Measurements from ENCODE around the gene DCST2. TPM values are rescaled to one million over a fixed set of nuclear protein-coding genes. Genes with fewer than 3 reads are reported as not detected.

DCST2 gene
- total RNA-seq: 0.46 TPM

DNA sequence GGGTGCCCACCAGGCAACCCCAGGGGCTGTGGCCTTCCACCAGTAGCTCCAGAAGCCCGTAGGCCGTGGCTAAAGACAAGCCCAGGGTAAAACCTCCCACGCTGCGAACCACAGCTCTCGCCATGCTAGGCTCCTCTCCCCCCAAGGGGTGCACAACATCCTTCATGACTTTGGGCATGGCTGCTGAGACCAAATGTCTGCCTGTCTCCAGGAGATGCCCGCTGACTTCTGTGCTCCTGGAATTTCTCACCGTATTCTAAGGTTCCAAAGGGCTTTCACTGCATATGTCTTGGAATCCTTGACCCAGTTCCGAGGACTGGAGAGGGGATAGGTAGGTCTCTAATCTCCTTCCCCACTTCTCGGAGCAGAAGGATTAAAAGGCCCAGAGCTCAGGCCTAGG, at the start of gene DCST2, which contains the start of gene DCST1:
TSS of gene DCST2 (minus strand) at position 258 of the 400 bp plus-strand sequence. CDS start at position 178, 80 bp downstream.
TSS of gene DCST1 (plus strand) at position 301 of the 400 bp plus-strand sequence. CDS start 213 bp downstream, outside the sequence.

DNA sequence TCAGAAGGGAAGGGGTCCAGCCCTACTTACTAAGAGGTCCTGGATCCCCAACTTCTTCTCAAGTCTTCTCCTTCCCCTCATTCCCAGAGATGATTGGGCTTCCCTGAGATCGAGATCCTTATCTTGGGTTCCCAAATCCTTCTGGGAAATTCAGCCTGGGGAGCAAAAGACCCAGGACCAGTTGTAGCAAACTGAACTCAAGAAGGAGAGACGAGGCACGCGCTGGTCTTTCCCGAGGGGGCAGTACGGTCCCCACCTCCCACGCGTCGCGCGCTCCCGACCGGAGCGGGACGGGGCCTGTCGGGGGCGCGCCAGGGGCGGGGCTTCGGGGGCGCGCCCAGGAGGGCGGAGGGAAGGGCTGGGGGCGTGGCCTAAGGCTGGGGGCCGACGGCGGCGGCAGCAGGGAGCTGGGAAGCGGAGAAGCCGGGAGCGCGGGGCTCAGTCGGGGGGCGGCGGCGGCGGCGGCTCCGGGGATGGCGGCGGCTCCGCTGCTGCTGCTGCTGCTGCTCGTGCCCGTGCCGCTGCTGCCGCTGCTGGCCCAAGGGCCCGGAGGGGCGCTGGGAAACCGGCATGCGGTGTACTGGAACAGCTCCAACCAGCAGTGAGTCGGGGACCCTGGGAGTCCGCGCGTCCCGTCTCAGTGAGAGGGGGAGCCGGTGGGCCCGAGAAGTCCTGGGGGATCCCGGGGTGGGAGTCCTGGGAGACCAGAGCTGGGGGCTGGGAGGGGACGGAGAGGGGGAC, 45.1 kb upstream of the DCST2 start, which contains the start of gene EFNA3:
TSS of gene EFNA3 (plus strand) at position 369 of the 741 bp plus-strand sequence. CDS start at position 474, 105 bp downstream.

DNA sequence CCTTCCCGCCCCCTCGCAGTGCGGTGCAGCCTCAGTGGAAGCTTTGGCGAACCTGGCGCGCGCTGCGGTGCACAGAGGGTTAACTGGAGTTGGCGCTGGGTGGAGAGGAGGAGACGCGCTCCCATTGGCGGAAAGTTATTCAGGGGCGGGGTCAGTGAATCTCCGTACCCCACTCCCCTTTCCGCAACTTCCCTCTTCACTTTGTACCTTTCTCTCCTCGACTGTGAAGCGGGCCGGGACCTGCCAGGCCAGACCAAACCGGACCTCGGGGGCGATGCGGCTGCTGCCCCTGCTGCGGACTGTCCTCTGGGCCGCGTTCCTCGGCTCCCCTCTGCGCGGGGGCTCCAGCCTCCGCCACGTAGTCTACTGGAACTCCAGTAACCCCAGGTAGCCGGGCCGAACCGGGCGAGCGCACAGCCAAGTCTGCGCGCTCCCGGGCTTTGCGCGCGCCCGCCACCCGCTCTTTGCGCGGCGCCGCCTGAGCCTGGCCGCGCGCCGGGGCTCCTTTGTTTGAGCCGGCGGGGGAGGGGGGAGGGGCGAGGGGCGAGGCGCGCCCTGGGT, 30.0 kb upstream of the DCST2 start, which contains the start of gene EFNA4:
TSS of gene EFNA4 (plus strand) at position 191 of the 561 bp plus-strand sequence. CDS start at position 275, 84 bp downstream.

DNA sequence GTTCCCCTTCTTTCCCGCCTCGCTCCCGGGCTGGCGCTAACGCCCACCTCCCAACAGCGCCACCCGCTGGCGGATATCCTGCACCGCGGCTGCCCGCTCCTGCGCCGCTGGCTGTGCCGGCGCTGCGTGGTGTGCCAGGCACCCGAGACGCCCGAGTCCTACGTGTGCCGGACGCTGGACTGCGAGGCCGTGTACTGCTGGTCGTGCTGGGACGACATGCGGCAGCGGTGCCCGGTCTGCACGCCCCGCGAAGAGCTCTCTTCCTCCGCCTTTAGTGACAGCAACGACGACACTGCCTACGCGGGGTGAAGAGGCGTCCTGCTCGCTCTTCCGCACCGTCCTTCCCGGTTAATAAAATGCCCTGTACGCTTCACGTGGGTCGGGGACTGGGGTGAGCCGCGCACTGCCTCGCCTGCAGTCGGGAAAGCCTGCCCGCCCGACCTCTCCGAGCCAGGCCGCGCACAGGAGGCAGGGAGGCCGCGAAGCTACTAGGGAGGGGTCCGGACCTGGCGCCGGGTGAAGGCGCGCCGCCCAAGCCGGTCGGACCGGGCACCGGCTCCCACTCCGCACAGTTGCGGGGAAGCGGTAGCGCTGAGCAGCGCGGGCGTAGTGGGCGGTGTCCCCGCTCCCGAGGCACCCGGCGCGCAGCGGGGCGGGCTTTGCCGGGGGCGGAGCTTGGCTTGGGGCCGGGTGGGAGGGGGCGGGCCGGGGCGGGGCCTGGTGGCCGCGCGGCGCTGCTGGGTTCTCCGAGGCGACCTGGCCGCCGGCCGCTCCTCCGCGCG, 17.2 kb upstream of the DCST2 start, which contains the start of gene ADAM15:
TSS of gene ADAM15 (plus strand) at position 757 of the 782 bp plus-strand sequence. CDS start 71 bp downstream, outside the sequence.

DNA sequence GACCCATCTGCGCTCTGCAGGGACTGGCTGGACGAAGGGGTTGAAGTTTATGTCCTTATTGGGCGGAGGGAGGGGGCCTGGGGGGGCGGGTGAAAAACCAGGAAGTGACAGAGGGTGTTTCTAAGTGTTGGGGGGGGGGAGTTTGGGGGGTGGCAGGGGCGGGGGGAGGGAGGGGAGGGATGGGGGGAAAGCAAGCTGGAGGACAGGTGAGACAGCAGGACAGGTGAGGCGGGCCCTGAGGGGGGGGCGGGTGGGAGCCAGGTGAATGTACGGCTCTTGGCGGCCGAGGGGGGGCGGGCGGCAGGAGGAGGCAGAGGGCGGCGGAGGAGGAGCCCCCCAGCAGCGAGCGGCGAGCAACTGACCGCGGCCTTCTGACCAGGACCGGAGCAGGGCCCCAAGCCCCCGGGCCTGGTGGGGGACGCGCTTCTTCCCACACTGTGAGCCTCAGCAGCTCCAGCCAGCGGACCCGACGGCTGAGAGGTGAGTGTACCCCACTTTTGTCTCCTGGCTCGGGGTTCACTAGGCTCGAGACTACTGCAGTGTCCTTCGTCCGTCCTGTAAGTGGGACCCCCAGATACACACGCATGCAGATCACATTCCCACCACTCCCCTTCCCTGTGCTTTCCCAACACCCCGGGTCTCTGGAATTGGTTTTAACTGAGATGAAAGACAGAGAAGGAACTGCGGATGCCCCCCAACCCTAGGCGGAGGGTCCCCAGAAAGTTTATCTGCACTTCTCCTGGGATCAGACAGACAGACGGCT, 30.9 kb downstream of the DCST2 start, which contains the start of gene ZBTB7B:
TSS of gene ZBTB7B (plus strand) at position 339 of the 763 bp plus-strand sequence. CDS start 11,859 bp downstream, outside the sequence.

DNA sequence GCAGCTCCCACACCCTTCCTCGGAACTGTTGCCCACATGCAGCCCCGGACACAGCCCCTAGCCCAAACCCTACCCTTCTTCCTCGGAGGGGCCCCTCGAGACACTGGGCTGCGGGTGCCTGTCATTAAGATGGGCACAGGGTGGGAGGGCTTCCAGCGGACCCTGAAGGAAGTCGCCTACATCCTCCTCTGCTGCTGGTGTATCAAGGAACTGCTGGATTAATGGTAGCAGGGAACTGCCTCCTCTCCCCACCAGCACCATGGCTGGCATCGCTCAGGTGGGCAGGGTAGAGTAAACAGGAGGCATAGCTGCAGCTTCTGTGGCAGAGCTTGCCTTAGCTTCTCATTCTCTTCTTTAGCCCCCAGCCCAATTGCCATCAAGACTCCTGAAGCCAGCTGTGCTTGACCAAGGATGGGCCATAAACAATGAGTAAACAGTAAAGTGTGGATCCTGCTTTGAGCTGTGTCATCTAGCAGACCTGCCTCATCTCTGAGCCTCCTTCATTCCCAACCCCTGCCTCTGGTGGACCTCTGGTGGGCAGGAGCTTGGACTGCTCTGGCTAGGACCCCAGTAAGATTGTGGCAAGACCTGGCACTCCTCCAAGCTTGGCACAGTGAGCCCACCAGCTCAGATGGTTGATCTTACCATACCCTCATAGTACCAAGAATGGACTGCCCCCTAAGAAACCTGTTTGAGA, 39.9 kb downstream of the DCST2 start, which contains the start of gene LENEP:
TSS of gene LENEP (plus strand) at position 15 of the 697 bp plus-strand sequence. CDS start at position 37, 22 bp downstream.

DNA sequence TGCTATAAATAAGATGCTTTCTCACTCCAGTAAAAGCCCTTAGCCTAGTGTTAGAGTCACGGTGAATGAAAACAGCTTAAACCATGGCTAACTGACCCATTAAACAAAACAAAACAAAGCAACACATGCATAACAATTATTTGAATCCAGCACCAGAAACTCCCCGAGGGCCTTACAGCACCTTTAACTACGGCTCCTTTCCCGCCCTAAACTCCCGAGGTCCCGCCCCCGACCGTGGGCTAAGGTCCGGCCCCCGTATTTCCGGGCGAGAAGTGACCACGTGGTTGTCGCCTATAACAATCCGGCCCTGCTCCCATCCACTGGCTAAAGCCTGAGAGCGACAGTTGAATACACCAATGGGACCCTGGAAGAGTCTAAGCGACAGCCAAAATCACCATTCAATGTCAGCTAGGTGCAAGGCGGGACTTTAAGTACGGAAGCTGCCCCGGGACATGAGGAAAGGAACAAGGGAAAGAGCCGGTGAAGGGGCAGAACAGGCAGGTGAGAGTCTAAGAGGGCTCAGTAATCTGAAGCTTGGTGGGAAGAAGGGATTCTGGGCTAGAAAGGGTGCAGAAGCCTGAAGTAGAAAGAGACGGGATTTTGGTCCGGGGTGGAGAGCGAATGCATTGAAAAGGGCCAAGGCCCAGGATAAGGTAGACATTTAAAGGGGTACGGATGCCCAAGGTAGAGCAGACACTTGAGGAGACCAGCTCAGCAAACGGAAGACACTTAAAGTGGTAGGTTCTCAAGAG, 50.5 kb downstream of the DCST2 start, which contains the start of gene FLAD1:
TSS of gene FLAD1 (plus strand) at position 448 of the 752 bp plus-strand sequence. CDS start 351 bp downstream, outside the sequence.

DNA sequence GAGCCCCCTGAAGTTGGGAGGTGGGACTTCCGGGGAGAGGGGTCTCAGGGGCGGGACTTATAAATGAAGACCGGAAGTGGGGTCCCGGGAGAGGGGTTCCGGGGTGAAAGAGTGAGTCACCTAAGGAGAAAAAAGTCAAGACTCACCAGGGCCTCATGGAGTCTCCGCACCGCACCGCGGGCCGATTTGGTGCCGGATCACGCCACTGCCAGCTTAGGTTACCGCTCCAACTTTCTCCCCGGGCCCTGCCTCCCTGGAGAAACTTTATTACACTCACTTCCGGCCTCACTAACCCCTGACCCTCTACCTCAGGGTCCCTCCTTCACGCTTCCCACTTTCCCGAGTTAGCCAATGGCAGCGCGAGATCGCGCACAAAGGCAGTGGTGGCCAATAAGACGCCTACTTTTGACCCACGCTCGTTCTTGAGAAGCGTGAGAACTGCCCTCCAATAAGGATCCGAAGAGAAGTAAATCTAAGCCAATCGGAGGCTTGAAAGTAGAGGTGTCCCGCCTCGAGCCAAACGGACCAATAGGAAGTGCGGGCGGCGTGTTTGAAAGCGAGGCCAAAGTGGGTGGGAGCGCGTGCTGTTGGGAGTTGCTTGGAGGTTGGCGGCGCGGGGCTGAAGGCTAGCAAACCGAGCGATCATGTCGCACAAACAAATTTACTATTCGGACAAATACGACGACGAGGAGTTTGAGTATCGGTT, 59.3 kb downstream of the DCST2 start, which contains the start of gene CKS1B:
TSS of gene CKS1B (plus strand) at position 580 of the 706 bp plus-strand sequence. CDS start at position 645, 65 bp downstream.

DNA sequence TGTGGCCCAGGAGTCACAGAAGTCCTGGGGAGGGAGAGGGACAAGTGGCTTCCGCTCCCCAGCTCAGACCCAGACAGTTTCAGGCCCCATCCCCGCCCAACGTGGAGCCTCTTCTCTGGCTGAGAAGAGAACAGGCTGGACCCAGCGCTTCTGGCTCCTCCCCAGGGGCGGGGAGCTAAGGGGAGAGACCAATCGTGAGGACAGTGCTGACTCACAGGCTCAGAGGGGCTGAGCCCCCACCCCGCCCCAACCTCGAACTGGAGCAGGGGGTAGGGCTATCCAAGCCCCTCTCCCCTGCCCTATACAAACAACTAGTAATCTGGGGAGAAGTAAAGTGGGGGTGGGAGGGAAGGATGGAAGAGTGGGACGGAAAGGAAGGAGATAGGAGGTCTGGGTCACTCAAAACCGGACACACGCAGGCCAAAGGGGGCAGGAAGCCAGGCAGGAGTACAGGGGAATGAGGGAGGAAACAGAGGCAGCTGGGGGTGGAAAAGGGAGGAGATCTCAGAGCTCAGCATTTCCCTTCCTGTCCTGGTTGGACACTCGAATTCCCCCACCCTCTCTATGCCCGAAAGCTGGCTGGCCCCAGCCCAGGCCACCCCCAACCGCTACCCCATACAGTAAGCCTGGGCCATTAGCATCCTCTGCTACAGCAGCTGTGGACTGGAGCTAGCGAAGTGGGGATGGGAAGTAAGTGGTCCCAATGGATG, 62.8 kb downstream of the DCST2 start, which contains the start of gene SHC1:
TSS of gene SHC1 (minus strand) at position 117 of the 710 bp plus-strand sequence. CDS start 221 bp downstream, outside the sequence.

Small RNAs within 50 kb of the gene (small RNA-seq; reads per million reads assigned to genes)
- gene MIR4258: not detected

Other genes with a start within 250 kb of the DCST2 start
- 10.1 TPM for gene KCNN3, start 163.5 kb downstream of the DCST2 start, total RNA-seq
- gene PMVK, start 97.1 kb downstream of the DCST2 start, total RNA-seq: 15.7 TPM
- gene PBXIP1, start 77.7 kb downstream of the DCST2 start, total RNA-seq: 48.4 TPM
- 16.6 TPM for gene PYGO2, start 72.0 kb downstream of the DCST2 start, total RNA-seq
- 17.1 TPM for gene SHC1, start 63.0 kb downstream of the DCST2 start, total RNA-seq
- gene CKS1B, start 59.1 kb downstream of the DCST2 start, total RNA-seq: 25.6 TPM
- 18.9 TPM for gene FLAD1, start 50.4 kb downstream of the DCST2 start, total RNA-seq
- gene LENEP, start 40.2 kb downstream of the DCST2 start, total RNA-seq: 0.69 TPM
- 3.5 TPM for gene ZBTB7B, start 31.0 kb downstream of the DCST2 start, total RNA-seq
- gene DCST1, start within 50 bp of the DCST2 start, total RNA-seq: not detected
- gene ADAM15, start 17.5 kb upstream of the DCST2 start, total RNA-seq: 20.5 TPM
- 1.2 TPM for gene EFNA4, start 30.0 kb upstream of the DCST2 start, total RNA-seq
- 13.8 TPM for gene EFNA3, start 45.1 kb upstream of the DCST2 start, total RNA-seq
- gene EFNA1, start 94.1 kb upstream of the DCST2 start, total RNA-seq: 5.3 TPM
- gene SLC50A1, start 102.1 kb upstream of the DCST2 start, total RNA-seq: 7.8 TPM
- gene DPM3, start 106.8 kb upstream of the DCST2 start, total RNA-seq: 13.8 TPM
- gene KRTCAP2, start 139.5 kb upstream of the DCST2 start, total RNA-seq: 60.2 TPM
- gene TRIM46, start 140.1 kb upstream of the DCST2 start, total RNA-seq: 21.2 TPM
- gene THBS3, start 174.1 kb upstream of the DCST2 start, total RNA-seq: 11.5 TPM
- 15.5 TPM for gene MTX1, start 174.9 kb upstream of the DCST2 start, total RNA-seq
- gene ENTREP3, start 221.7 kb upstream of the DCST2 start, total RNA-seq: 5.5 TPM
- 29.5 TPM for gene SCAMP3, start 228.6 kb upstream of the DCST2 start, total RNA-seq
- 24.2 TPM for gene CLK2, start 239.7 kb upstream of the DCST2 start, total RNA-seq
- gene HCN3, start 243.7 kb upstream of the DCST2 start, total RNA-seq: 22.8 TPM

Measured in diencephalon (tissue), 1 donor.